Measurements from ENCODE around the gene GLB1L.

- TF ChIP-seq EZH2phosphoT487 (IDR thresholded peaks at IDR 0.05; ENCODE audit: insufficient read depth, low read depth): no peak
- TF ChIP-seq EZH2 (IDR thresholded peaks at IDR 0.05; ENCODE audit: insufficient read depth, poor library complexity, severe bottlenecking): no peak
Measured at GRCh38 chr2:219243291-219243761, 1.9 kb downstream of the GLB1L start.
